Endothelial cell of umbilical vein (primary cell): ENCODE data around the gene MGST2. TPM values are rescaled to one million over a fixed set of nuclear protein-coding genes. Genes with fewer than 3 reads are reported as not detected.

Source experiments
- BruUV-seq: library from RNA; stranded (reverse); fragments of 400-500 nt; replicated peaks from 2 replicates; lab custom pipeline; 2021; lab: Mats Ljungman, UMichigan
- CTCF ChIA-PET: fragments of 300-600, 350-600 bp; sonication (Branson Sonifier 250); formaldehyde crosslinking; loops from one replicate; lab custom pipeline; 2021; ENCODE audit warnings: antibody characterized with exemption, inconsistent platforms; lab: Charles Lee
- POLR2A ChIA-PET: fragments of 300-600, 350-600 bp; sonication (Branson Sonifier 250); formaldehyde crosslinking; loops from one replicate; lab custom pipeline; 2021; ENCODE audit warnings: antibody characterized with exemption, inconsistent platforms; lab: Charles Lee
- DNase-seq: peaks from one replicate; pipeline ENCODE4 v3.0.0-alpha.2; 2011; ENCODE audit warnings: low read depth, low spot score
- FAIRE-seq: peaks from 2 replicates; lab custom pipeline; 2011; peaks lifted over from hg19 to GRCh38; lab: Jason Lieb, UNC
- H2AFZ ChIP-seq: 2 replicates; pipeline ENCODE4 v1.6.0; 2012; ENCODE audit warnings: low read depth, low read length, control low read depth, inconsistent platforms
- H3K27ac ChIP-seq: 2 replicates; pipeline ENCODE4 v1.5.1; 2011; ENCODE audit warnings: low read depth, mild to moderate bottlenecking, control low read depth, low read length, moderate library complexity; ENCODE audit not compliant: insufficient read depth
- H3K27me3 ChIP-seq, 2 experiments: 2 replicates each; pipeline versions ENCODE4 v1.6.0 to v1.6.1; 2011; ENCODE audit warnings: low read length in 2 of 2, mixed read lengths in 1 of 2; ENCODE audit not compliant: control insufficient read depth in 2 of 2, insufficient read depth in 2 of 2
- H3K36me3 ChIP-seq, 2 experiments: 2 replicates in 1 of 2; 3 replicates in 1 of 2; pipeline ENCODE4 v1.5.1; 2011; ENCODE audit warnings: low read length in 2 of 2, mild to moderate bottlenecking in 1 of 2, moderate library complexity in 1 of 2; ENCODE audit not compliant: control insufficient read depth in 2 of 2, insufficient read depth in 2 of 2; ENCODE audit errors: extremely low read depth in 1 of 2
- H3K4me1 ChIP-seq: 3 replicates; pipeline ENCODE4 v1.5.1; 2011; ENCODE audit warnings: mild to moderate bottlenecking, low read length; ENCODE audit not compliant: control insufficient read depth, insufficient read depth; ENCODE audit errors: extremely low read depth
- H3K4me2 ChIP-seq: 2 replicates; pipeline ENCODE4 v1.6.1; 2011; ENCODE audit warnings: low read length, control low read depth, mixed read lengths; ENCODE audit not compliant: insufficient read depth
- H3K4me3 ChIP-seq, 3 experiments: fragments of 200-600 bp in 1 of 3; sonication (generic), shearing (Covaris generic) in 1 of 3; replicated peaks in 1 of 3; 2 replicates each; pipeline ENCODE4 v1.5.1; 2011 to 2016; ENCODE audit warnings: control low read depth in 3 of 3, low read length in 3 of 3, mild to moderate bottlenecking in 2 of 3, inconsistent platforms in 1 of 3, low read depth in 1 of 3, moderate library complexity in 1 of 3; ENCODE audit not compliant: insufficient read depth in 1 of 3
- H3K79me2 ChIP-seq: 2 replicates; pipeline ENCODE4 v1.6.0; 2012; ENCODE audit warnings: low read length, inconsistent platforms; ENCODE audit not compliant: control insufficient read depth, insufficient read depth
- H3K9ac ChIP-seq: replicated peaks from 2 replicates; pipeline ENCODE3; 2011; ENCODE audit warnings: low read length, control low read depth; ENCODE audit not compliant: insufficient read depth; ENCODE audit errors: extremely low read depth
- H3K9me1 ChIP-seq: replicated peaks from 3 replicates; pipeline ENCODE4 v1.6.0; 2011; ENCODE audit warnings: mild to moderate bottlenecking, low read length; ENCODE audit not compliant: control insufficient read depth, insufficient read depth; ENCODE audit errors: extremely low read depth
- H3K9me3 ChIP-seq: replicated peaks from 2 replicates; pipeline ENCODE4 v1.5.1; 2012; ENCODE audit warnings: low read length, inconsistent platforms; ENCODE audit not compliant: control insufficient read depth, insufficient read depth
- H4K20me1 ChIP-seq: replicated peaks from 2 replicates; pipeline ENCODE3; 2011; ENCODE audit warnings: mild to moderate bottlenecking, low read length; ENCODE audit not compliant: control insufficient read depth, insufficient read depth; ENCODE audit errors: extremely low read depth
- CTCF ChIP-seq, 2 donors: IDR thresholded peaks; 1 replicate in 1 of 2; 2 replicates in 1 of 2; pipeline ENCODE4 v1.5.1; 2011; ENCODE audit warnings: low read length in 2 of 2, mild to moderate bottlenecking in 2 of 2, moderate library complexity in 2 of 2, control low read depth in 1 of 2, inconsistent platforms in 1 of 2, low read depth in 1 of 2; ENCODE audit not compliant: insufficient read depth in 1 of 2; ENCODE audit errors: extremely low read depth in 1 of 2
- EZH2 ChIP-seq: IDR thresholded peaks from 2 replicates; pipeline ENCODE4 v1.6.1; 2012; ENCODE audit warnings: borderline replicate concordance, low read depth, mild to moderate bottlenecking, moderate library complexity, low read length, inconsistent platforms; ENCODE audit not compliant: severe bottlenecking
- FOS ChIP-seq: IDR thresholded peaks from 2 replicates; pipeline ENCODE4 v1.6.1; 2011; ENCODE audit warnings: mild to moderate bottlenecking, low read length, moderate library complexity, borderline replicate concordance; ENCODE audit not compliant: insufficient read depth
- GATA2 ChIP-seq: IDR thresholded peaks from 2 replicates; pipeline ENCODE4 v1.7.0; 2011; ENCODE audit warnings: low read depth, mild to moderate bottlenecking, moderate library complexity, mixed read lengths, low read length; ENCODE audit not compliant: insufficient read length, insufficient read depth
- JUN ChIP-seq: IDR thresholded peaks from 2 replicates; pipeline ENCODE4 v1.6.1; 2011; ENCODE audit warnings: borderline replicate concordance, low read depth; ENCODE audit not compliant: insufficient read length, insufficient read depth
- MAX ChIP-seq: IDR thresholded peaks from 2 replicates; pipeline ENCODE4 v1.6.1; 2011; ENCODE audit not compliant: insufficient read depth, insufficient read length
- MYC ChIP-seq: IDR thresholded peaks from one replicate; pipeline ENCODE4 v1.6.1; 2011; ENCODE audit warnings: mild to moderate bottlenecking, low read depth, low read length
- POLR2A ChIP-seq: IDR thresholded peaks from 2 replicates; pipeline ENCODE4 v1.6.1; 2012; ENCODE audit warnings: low read depth, mild to moderate bottlenecking, control low read depth, low read length
- POLR2AphosphoS5 ChIP-seq: IDR thresholded peaks from 2 replicates; pipeline ENCODE4 v1.6.1; 2012; ENCODE audit warnings: low read depth, mild to moderate bottlenecking, control low read depth, low read length, moderate library complexity; ENCODE audit not compliant: insufficient read depth
- dilution Hi-C: fragments of 300-500 bp; cut with MboI; formaldehyde crosslinking; loops from one replicate; pipeline ENCODE4 v1.15.0; 2019; ENCODE audit warnings: low sequenced_read_pairs; ENCODE audit not compliant: extremely low pct_ligation_motif_present
- intact Hi-C: fragments of 100-400 bp; cut with micrococcal nuclease; formaldehyde crosslinking; loops from one replicate; pipeline ENCODE4 v1.10.0; 2022
- polyA plus RNA-seq, 4 experiments: library from polyadenylated mRNA; depleted of rRNA in 3 of 4; stranded (reverse) in 3 of 4; unstranded in 1 of 4; fragments of >200 nt; gene quantifications; 2 replicates each; pipeline versions ENCODE4 v1.2.1 to v1.2.3, GENCODE V29; 2011 to 2012; ENCODE audit warnings: missing spikeins in 1 of 4
- total RNA-seq: library from RNA; stranded (reverse); gene quantifications from 2 replicates; pipeline ENCODE4 v1.2.3, GENCODE V29; 2021

MGST2 gene
- total and polyA plus RNA-seq, 2 donors (not counting 3 experiments of a cell fraction or from before 2014, with no cell fraction given): 64.3 to 78.9 TPM

- Histone ChIP-seq H2AFZ (peak overlapping the region; percentile 38), H3K9ac (no peak overlapping the region), H3K36me3 (peaks cover 2 to 5% of the 10 kb centered on the region in 2 experiments), H3K9me1 (no peaks in the 10 kb centered on the region), H3K79me2 (no peaks in the 10 kb centered on the region), H3K9me3 (no peaks in the 10 kb centered on the region), H3K27ac (no peak overlapping the region), H3K4me2 (no peak overlapping the region), H3K4me1 (no peaks in the 10 kb centered on the region), H3K27me3 (no peaks in the 10 kb centered on the region), H3K4me3 (no peak overlapping the region), H4K20me1 (no peaks in the 10 kb centered on the region)
- TF ChIP-seq GATA2: no peak
- no peak for TF ChIP-seq CTCF (IDR thresholded peaks at IDR 0.05; ENCODE audit: extremely low read depth in 1 of 2, insufficient read depth in 1 of 2, low read depth in 1 of 2, low read length in 2 of 2)
- no peak for TF ChIP-seq MYC
- TF ChIP-seq JUN: no peak
- no peak for TF ChIP-seq POLR2A
- TF ChIP-seq POLR2AphosphoS5: no peak
- no peak for TF ChIP-seq EZH2
- TF ChIP-seq MAX: no peak
- no peak for TF ChIP-seq FOS
- FAIRE-seq (no peak), DNase-seq (no peak)
- dilution Hi-C loops: no loop called here
- ChIA-PET POLR2A (no interaction called here), CTCF (interaction anchor here (0.7 to 1.3 kb wide), 6 partner anchors 13 to 26 kb away, joined by 3 to 4 read pairs (median 3); partner anchors contain the start of gene MGST2)
- intact Hi-C loops: no loop called here
- BruUV-seq: no TSS peak
Observed at GRCh38 chr4:139682741-139683151, 17.1 kb downstream of the MGST2 start.
